ENCODE measurements around the gene IFT25. TPM values are rescaled to one million over a fixed set of nuclear protein-coding genes. Genes with fewer than 3 reads are reported as not detected.

IFT25 gene
- total RNA-seq, 1 experiment from 2014 or later: 31.7 TPM

GRCh38 chr1:53964109-53964508, 18.6 kb upstream of the IFT25 start:
- no peak for TF ChIP-seq CTCF (IDR thresholded peaks at IDR 0.05; ENCODE audit: insufficient read depth in 1 of 2, low read depth in 1 of 2, low read length in 1 of 2, severe bottlenecking in 1 of 2, unreplicated experiment in 1 of 2)
- Mint-ChIP-seq H3K4me1 (ENCODE audit: low read depth, unreplicated experiment) (peaks cover 26% of the 10 kb centered on the region), H3K9me3 (ENCODE audit: unreplicated experiment) (no peaks in the 10 kb centered on the region), H3K27ac (ENCODE audit: unreplicated experiment) (peak overlapping the region; percentile 78), H3K36me3 (ENCODE audit: insufficient read depth, unreplicated experiment) (peaks cover 71% of the 10 kb centered on the region), H3K4me3 (ENCODE audit: unreplicated experiment) (no peak overlapping the region), H3K27me3 (ENCODE audit: insufficient read depth, unreplicated experiment) (no peaks in the 10 kb centered on the region)
- H3K4me3 ChIP-seq (ENCODE audit: low read depth, low read length): no peak overlapping the region
- peaks cover 2% of the 10 kb centered on the region; the same call in 1 of the 2 replicates for H3K36me3 ChIP-seq (ENCODE audit: control insufficient read depth, insufficient read depth, low read length)
- BruUV-seq (replicated peaks): no TSS peak
- peaks cover 11% of the 10 kb centered on the region for H3K4me1 ChIP-seq
- CTCF ChIA-PET: no interaction called here
- intact Hi-C loops (cut with micrococcal nuclease; ENCODE audit: unreplicated experiment): no loop called here
- no peaks in the 10 kb centered on the region for H3K9me3 ChIP-seq
- no peaks in the 10 kb centered on the region for H3K27me3 ChIP-seq (replicated peaks; ENCODE audit: control insufficient read depth, insufficient read depth, low read length)
- no peak for DNase-seq
- POLR2A ChIA-PET: no interaction called here

DNA sequence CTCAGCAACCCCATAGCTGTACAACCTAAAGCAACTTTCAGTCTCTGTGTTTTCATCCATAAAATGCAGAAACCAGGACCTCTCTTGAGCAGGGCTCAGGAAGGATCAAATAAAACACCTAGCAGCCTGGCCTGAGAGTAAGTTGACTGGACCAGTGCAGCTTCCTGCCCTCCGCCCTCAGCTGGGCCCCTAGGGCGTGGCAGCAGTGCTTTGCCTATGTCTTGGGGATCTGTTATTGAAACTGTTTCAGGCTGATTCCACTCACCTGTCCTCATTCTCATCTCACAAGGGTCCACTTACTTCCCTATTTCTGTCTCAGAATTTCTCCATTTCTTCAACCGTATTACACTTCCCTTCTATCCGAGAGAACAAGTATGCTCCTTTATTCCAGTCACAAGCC, 18.0 kb upstream of the IFT25 start:
- ChIA-PET CTCF (interaction anchor here (0.5 kb wide), 1 partner anchor 90 kb away, joined by 5 read pairs; no protein-coding TSS in a partner anchor), POLR2A (no interaction called here)
- BruUV-seq (replicated peaks): no TSS peak
- H3K4me3 ChIP-seq (ENCODE audit: low read depth, low read length): no peak overlapping the region
- H3K36me3 ChIP-seq (ENCODE audit: control insufficient read depth, insufficient read depth, low read length): peaks cover 2% of the 10 kb centered on the region; the same call in 1 of the 2 replicates
- no peak for DNase-seq
- no peaks in the 10 kb centered on the region for H3K27me3 Mint-ChIP-seq (ENCODE audit: insufficient read depth, unreplicated experiment)
- peaks cover 26% of the 10 kb centered on the region for H3K4me1 Mint-ChIP-seq (ENCODE audit: low read depth, unreplicated experiment)
- peak overlapping the region; percentile 78 for H3K27ac Mint-ChIP-seq (ENCODE audit: unreplicated experiment)
- no peak overlapping the region for H3K4me3 Mint-ChIP-seq (ENCODE audit: unreplicated experiment)
- H3K4me1 ChIP-seq: peaks cover 11% of the 10 kb centered on the region
- intact Hi-C loops (cut with micrococcal nuclease; ENCODE audit: unreplicated experiment): no loop called here
- no peaks in the 10 kb centered on the region for H3K27me3 ChIP-seq (replicated peaks; ENCODE audit: control insufficient read depth, insufficient read depth, low read length)
- no peaks in the 10 kb centered on the region for H3K9me3 Mint-ChIP-seq (ENCODE audit: unreplicated experiment)
- no peaks in the 10 kb centered on the region for H3K9me3 ChIP-seq
- peaks cover 67% of the 10 kb centered on the region for H3K36me3 Mint-ChIP-seq (ENCODE audit: insufficient read depth, unreplicated experiment)
- TF ChIP-seq CTCF (IDR thresholded peaks at IDR 0.05; ENCODE audit: insufficient read depth in 1 of 2, low read depth in 1 of 2, low read length in 1 of 2, severe bottlenecking in 1 of 2, unreplicated experiment in 1 of 2): no peak

DNA sequence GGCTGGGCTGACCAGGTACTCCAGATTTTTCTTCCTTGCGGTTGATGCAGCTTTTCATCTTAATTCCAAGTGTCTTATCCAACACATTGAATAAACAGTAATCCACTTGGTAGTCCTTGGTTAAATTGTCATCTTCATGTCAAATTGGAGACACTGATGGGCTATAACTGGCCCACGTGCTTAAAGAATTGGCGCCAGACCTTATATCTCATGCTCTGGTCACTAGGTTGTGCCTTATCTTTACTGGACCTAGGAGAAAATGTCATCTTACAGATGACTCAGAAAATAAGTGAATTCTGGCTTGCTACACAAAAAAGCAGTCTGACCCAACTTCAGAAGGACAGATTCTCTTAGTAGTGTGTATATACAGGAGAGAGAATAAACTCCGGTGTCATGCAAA, 16.9 kb upstream of the IFT25 start:
- Mint-ChIP-seq H3K36me3 (ENCODE audit: insufficient read depth, unreplicated experiment) (peaks cover 58% of the 10 kb centered on the region), H3K9me3 (ENCODE audit: unreplicated experiment) (no peaks in the 10 kb centered on the region), H3K4me3 (ENCODE audit: unreplicated experiment) (no peak overlapping the region), H3K4me1 (ENCODE audit: low read depth, unreplicated experiment) (peaks cover 21% of the 10 kb centered on the region), H3K27ac (ENCODE audit: unreplicated experiment) (no peak overlapping the region), H3K27me3 (ENCODE audit: insufficient read depth, unreplicated experiment) (no peaks in the 10 kb centered on the region)
- peaks cover 13% of the 10 kb centered on the region for H3K4me1 ChIP-seq
- intact Hi-C loops (cut with micrococcal nuclease; ENCODE audit: unreplicated experiment): no loop called here
- ChIA-PET CTCF (no interaction called here), POLR2A (no interaction called here)
- H3K4me3 ChIP-seq (ENCODE audit: low read depth, low read length): no peak overlapping the region
- H3K36me3 ChIP-seq (ENCODE audit: control insufficient read depth, insufficient read depth, low read length): peaks cover 2% of the 10 kb centered on the region; the same call in 1 of the 2 replicates
- no TSS peak for BruUV-seq (replicated peaks)
- no peaks in the 10 kb centered on the region for H3K27me3 ChIP-seq (replicated peaks; ENCODE audit: control insufficient read depth, insufficient read depth, low read length)
- H3K9me3 ChIP-seq: no peaks in the 10 kb centered on the region
- no peak for TF ChIP-seq CTCF (IDR thresholded peaks at IDR 0.05; ENCODE audit: insufficient read depth in 1 of 2, low read depth in 1 of 2, low read length in 1 of 2, severe bottlenecking in 1 of 2, unreplicated experiment in 1 of 2)
- no peak for DNase-seq
